ENCODE results near the gene COL24A1. TPM values are rescaled to one million over a fixed set of nuclear protein-coding genes. Genes with fewer than 3 reads are reported as not detected.
A peak's percentile ranks its signal among the peaks of the same experiment; 100 is the strongest.

The COL24A1 gene
- polyA plus RNA-seq (2011; rRNA removed) (2.2 and 3.1 TPM in 2 replicates), polyA minus RNA-seq (2011; rRNA and poly(A)+ RNA removed) (8.8 and 12.9 TPM in 2 replicates)

GRCh38 chr1:86156566-86157455 lies at the start of gene COL24A1:
Gene COL24A1, minus strand, starts transcription at chr1:86156772. Its CDS starts 376 bp downstream, at chr1:86156396.
- H3K27ac ChIP-seq (ENCODE audit: low read depth, low read length) = peak within 1 kb of the TSS; percentile 70
- POLR2A ChIA-PET = interaction anchor here (0.5 kb wide), 1 partner anchor 269 kb away, joined by 3 read pairs; no protein-coding TSS in a partner anchor
- H3K27me3 ChIP-seq (ENCODE audit: control insufficient read depth, insufficient read depth, low read length) = no peaks in the 10 kb centered on the region
- peaks cover 8% of the 10 kb centered on the region; the same call in 1 of the 2 replicates for H3K9me3 ChIP-seq (ENCODE audit: control insufficient read depth, insufficient read depth, low read length)
- CTCF ChIA-PET = no interaction called here
- no peak for TF ChIP-seq CTCF (IDR thresholded peaks at IDR 0.05; ENCODE audit: low read depth, low read length)
- peak within 1 kb of the TSS; percentile 56 for H3K4me3 ChIP-seq (ENCODE audit: low read depth, low read length)
- peak; percentile 56 for DNase-seq (ENCODE audit: low read depth, low spot score)

- TF ChIP-seq CTCF (IDR thresholded peaks at IDR 0.05; ENCODE audit: low read depth, low read length) = no peak
- no peak for DNase-seq (ENCODE audit: low read depth, low spot score)
- CTCF ChIA-PET = no interaction called here
- POLR2A ChIA-PET = no interaction called here
- H3K9me3 ChIP-seq (ENCODE audit: control insufficient read depth, insufficient read depth, low read length) = no peaks in the 10 kb centered on the region
- H3K4me3 ChIP-seq (ENCODE audit: low read depth, low read length) = no peak overlapping the region
- H3K27ac ChIP-seq (ENCODE audit: low read depth, low read length) = no peak overlapping the region
- no peaks in the 10 kb centered on the region for H3K27me3 ChIP-seq (ENCODE audit: control insufficient read depth, insufficient read depth, low read length)
These were observed 49.2 kb upstream of the COL24A1 start for GRCh38 chr1:86205741-86206140.

- no peaks in the 10 kb centered on the region for H3K27me3 ChIP-seq (ENCODE audit: control insufficient read depth, insufficient read depth, low read length)
- no peak for DNase-seq (ENCODE audit: low read depth, low spot score)
- H3K9me3 ChIP-seq (ENCODE audit: control insufficient read depth, insufficient read depth, low read length) = no peaks in the 10 kb centered on the region
- CTCF ChIA-PET = interaction anchor here (0.6 kb wide), 1 partner anchor 750 kb away, joined by 3 read pairs; no protein-coding TSS in a partner anchor
- POLR2A ChIA-PET = no interaction called here
- H3K4me3 ChIP-seq (ENCODE audit: low read depth, low read length) = no peak overlapping the region
- H3K27ac ChIP-seq (ENCODE audit: low read depth, low read length) = no peak overlapping the region
- no peak for TF ChIP-seq CTCF (IDR thresholded peaks at IDR 0.05; ENCODE audit: low read depth, low read length)
These were observed 46.2 kb upstream of the COL24A1 start for GRCh38 chr1:86202552-86203340.

GRCh38 chr1:86201311-86201710 lies 44.7 kb upstream of the COL24A1 start:
- H3K27ac ChIP-seq (ENCODE audit: low read depth, low read length) = no peak overlapping the region
- TF ChIP-seq CTCF (IDR thresholded peaks at IDR 0.05; ENCODE audit: low read depth, low read length) = no peak
- no peak overlapping the region for H3K4me3 ChIP-seq (ENCODE audit: low read depth, low read length)
- H3K9me3 ChIP-seq (ENCODE audit: control insufficient read depth, insufficient read depth, low read length) = no peaks in the 10 kb centered on the region
- no peak for DNase-seq (ENCODE audit: low read depth, low spot score)
- POLR2A ChIA-PET = no interaction called here
- no peaks in the 10 kb centered on the region for H3K27me3 ChIP-seq (ENCODE audit: control insufficient read depth, insufficient read depth, low read length)
- CTCF ChIA-PET = no interaction called here
